Measurements from ENCODE around the gene MAN1B1.

Gene MAN1B1

GRCh38 chr9:137044037-137044436 is 42.7 kb upstream of the MAN1B1 start:
- Histone ChIP-seq H3K36me3 (ENCODE audit: low read depth) (0 out of 2 replicates have a peak, but pooled peaks cover under 1% of the 10 kb centered on the region), H3K9me3 (ENCODE audit: severe bottlenecking) (no peaks in the 10 kb centered on the region), H3K4me1 (ENCODE audit: insufficient read depth, poor library complexity, severe bottlenecking) (no peaks in the 10 kb centered on the region), H3K27ac (ENCODE audit: poor library complexity, severe bottlenecking) (no peak overlapping the region), H3K4me3 (ENCODE audit: severe bottlenecking) (no peak overlapping the region), H3K27me3 (ENCODE audit: insufficient read depth, poor library complexity, severe bottlenecking) (no peaks in the 10 kb centered on the region)
- DNase-seq (ENCODE audit: low spot score) (no peak), ATAC-seq (ENCODE audit: low read depth) (no peak)
- TF ChIP-seq CTCF (IDR thresholded peaks at IDR 0.05; ENCODE audit: poor library complexity, severe bottlenecking): no peak

DNA sequence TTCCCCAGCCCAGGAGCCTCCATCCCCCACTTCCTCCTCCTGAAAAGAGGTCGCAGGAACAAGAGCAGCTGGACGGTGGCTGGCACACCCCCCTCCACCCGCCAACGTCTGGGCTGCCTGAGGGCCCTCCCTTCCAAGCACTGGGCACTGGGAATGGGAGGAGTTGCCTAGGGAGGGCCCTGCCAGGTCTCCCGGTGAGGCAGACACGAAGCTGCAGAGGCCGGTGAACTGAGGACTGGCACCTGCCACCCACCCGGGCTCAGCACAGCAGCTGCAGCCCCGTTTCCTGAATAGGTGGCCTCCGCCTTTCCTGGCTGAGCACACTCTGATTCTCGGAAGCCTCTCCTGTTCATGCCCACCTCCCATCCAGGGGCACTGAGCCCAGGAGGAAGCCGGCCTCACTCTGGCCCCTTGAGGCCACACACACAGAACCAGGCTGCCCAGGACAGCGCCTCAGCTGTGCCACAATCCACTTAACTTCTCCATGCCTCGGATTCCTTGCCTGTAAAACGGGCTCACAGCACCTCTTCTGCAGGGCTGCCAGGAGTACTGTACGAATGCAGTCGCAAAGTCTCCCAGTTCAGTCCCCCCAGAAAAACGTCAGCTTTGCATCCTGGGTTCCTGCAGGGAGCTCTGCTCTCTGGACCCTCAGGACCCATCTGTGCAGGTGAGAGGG is 42.1 kb upstream of the MAN1B1 start:
- H3K27me3 ChIP-seq (ENCODE audit: insufficient read depth, poor library complexity, severe bottlenecking): no peaks in the 10 kb centered on the region
- H3K27ac ChIP-seq (ENCODE audit: poor library complexity, severe bottlenecking): no peak overlapping the region
- no peak for TF ChIP-seq CTCF (IDR thresholded peaks at IDR 0.05; ENCODE audit: poor library complexity, severe bottlenecking)
- no peaks in the 10 kb centered on the region for H3K36me3 ChIP-seq (ENCODE audit: low read depth)
- DNase-seq (ENCODE audit: low spot score): no peak
- peak overlapping the region; percentile 67 for H3K4me3 ChIP-seq (ENCODE audit: severe bottlenecking)
- H3K4me1 ChIP-seq (ENCODE audit: insufficient read depth, poor library complexity, severe bottlenecking): no peaks in the 10 kb centered on the region
- peak; percentile 36; the same call in 2 of the 3 replicates for ATAC-seq (ENCODE audit: low read depth)
- no peaks in the 10 kb centered on the region for H3K9me3 ChIP-seq (ENCODE audit: severe bottlenecking)

DNA sequence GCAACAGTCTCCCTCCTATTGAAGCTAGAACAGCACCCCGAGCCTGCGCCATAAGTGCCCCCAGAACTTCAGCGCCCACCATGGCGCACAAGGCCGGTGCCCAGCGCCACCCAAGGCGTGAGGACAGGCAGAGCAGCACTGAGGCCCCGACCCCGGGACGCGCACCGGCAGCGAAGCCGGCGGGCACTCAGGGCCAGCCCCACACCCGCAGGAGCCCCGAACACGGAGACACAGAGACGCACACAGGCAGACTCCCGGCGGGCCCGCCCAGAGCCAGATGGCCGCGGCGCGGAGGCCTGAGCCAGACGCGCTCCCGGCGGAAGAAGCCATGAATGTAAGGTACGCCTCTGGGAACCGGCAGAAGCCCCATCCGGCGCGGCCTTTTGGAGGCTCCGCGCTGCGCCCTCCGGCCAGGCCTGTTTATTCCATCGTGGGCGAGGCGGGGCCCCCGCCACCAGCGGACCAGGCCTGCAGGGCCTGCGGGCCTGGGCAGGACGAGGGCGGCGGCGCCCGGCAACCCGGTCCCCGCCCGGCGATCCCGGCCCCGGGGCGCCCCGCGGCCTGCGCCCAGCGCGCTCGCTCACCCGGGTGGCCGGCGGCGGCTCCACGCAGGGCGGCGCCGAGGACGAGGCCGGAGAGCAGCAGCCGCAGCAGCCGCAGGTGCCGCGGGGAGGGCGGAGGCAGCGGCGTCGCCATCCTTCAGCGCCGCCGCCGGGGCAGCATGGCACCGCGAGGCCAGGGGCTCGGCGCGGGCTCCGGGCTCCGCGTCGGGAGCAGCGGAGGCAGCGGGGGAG is 41.3 kb upstream of the MAN1B1 start:
- H3K27me3 ChIP-seq (ENCODE audit: insufficient read depth, poor library complexity, severe bottlenecking): no peaks in the 10 kb centered on the region
- peak overlapping the region; percentile 67 for H3K4me3 ChIP-seq (ENCODE audit: severe bottlenecking)
- H3K36me3 ChIP-seq (ENCODE audit: low read depth): no peaks in the 10 kb centered on the region
- no peak for TF ChIP-seq CTCF (IDR thresholded peaks at IDR 0.05; ENCODE audit: poor library complexity, severe bottlenecking)
- H3K4me1 ChIP-seq (ENCODE audit: insufficient read depth, poor library complexity, severe bottlenecking): no peaks in the 10 kb centered on the region
- DNase-seq (ENCODE audit: low spot score) (no peak), ATAC-seq (ENCODE audit: low read depth) (peak; percentile 35)
- H3K27ac ChIP-seq (ENCODE audit: poor library complexity, severe bottlenecking): peak overlapping the region; percentile 14
- H3K9me3 ChIP-seq (ENCODE audit: severe bottlenecking): no peaks in the 10 kb centered on the region

- TF ChIP-seq CTCF (IDR thresholded peaks at IDR 0.05; ENCODE audit: poor library complexity, severe bottlenecking): peak; percentile 93
- no peaks in the 10 kb centered on the region for H3K27me3 ChIP-seq (ENCODE audit: insufficient read depth, poor library complexity, severe bottlenecking)
- H3K27ac ChIP-seq (ENCODE audit: poor library complexity, severe bottlenecking): peak within 1 kb of the TSS; percentile 14
- no peaks in the 10 kb centered on the region for H3K9me3 ChIP-seq (ENCODE audit: severe bottlenecking)
- ATAC-seq (ENCODE audit: low read depth): peak; percentile 43
- no peak for DNase-seq (ENCODE audit: low spot score)
- H3K4me3 ChIP-seq (ENCODE audit: severe bottlenecking): peak within 1 kb of the TSS; percentile 67
- no peaks in the 10 kb centered on the region for H3K36me3 ChIP-seq (ENCODE audit: low read depth)
- H3K4me1 ChIP-seq (ENCODE audit: insufficient read depth, poor library complexity, severe bottlenecking): no peaks in the 10 kb centered on the region
These were observed 40.5 kb upstream of the MAN1B1 start, which contains the start of gene NPDC1 for GRCh38 chr9:137046088-137046787. Gene NPDC1 (minus strand): TSS chr9:137046177. CDS start chr9:137045989, 188 bp downstream.
